Suprapubic skin (tissue), 4 donors: ENCODE measurements around the gene NARF.

Experiments used
- POLR2A ChIP-seq, 2 donors: fragments of 450-650 bp; IDR thresholded peaks; one replicate each; pipeline ENCODE4 v1.6.1; 2017; ENCODE audit warnings: antibody characterized with exemption in 2 of 2, mild to moderate bottlenecking in 2 of 2, moderate library complexity in 2 of 2
- POLR2AphosphoS5 ChIP-seq, 3 donors: sonication (generic); formaldehyde crosslinking; IDR thresholded peaks; one replicate each; pipeline ENCODE4 v1.6.1; 2017; ENCODE audit warnings: antibody characterized with exemption in 3 of 3
- TF ChIP-seq, protein P1 (sequence below), 2 donors: fragments of 200-600 bp in 1 of 2; fragments of 450-650 bp in 1 of 2; sonication (generic) in 1 of 2; IDR thresholded peaks; one replicate each; pipeline ENCODE4 v1.5.1; 2016 to 2019; ENCODE audit warnings: antibody characterized with exemption in 2 of 2, mild to moderate bottlenecking in 1 of 2, moderate library complexity in 1 of 2

DNA sequence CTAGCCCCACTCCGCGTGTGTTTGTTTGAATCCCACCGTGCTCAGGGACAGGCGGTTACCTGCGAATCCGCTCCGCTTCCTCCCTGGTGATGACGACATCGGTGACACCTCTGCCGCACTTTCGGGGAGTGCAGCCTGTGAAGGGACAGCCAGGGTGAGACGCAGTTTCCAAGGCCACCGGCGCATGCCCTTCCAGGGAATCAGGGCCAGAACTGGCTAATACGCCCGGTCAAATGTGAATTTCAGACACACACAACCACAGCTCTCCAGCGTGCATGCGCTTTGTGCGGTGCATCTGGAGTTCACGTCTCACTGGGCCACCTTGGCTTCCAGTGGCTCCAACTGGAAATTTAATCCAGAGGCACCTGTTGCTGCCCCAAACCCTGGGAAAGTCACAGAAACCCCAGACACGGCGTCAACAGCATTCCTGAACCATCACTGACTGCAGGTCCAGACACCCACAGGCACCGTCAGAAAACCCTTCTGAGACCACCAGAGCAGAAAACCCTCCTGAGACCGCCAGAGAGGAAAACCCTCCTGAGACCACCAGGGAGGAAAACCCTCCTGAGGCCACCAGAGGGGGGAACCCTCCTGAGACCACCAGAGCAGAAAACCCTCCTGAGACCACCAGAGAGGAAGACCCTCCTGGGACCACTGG is 47.0 kb upstream of the NARF start:
- TF ChIP-seq, protein P1, sequence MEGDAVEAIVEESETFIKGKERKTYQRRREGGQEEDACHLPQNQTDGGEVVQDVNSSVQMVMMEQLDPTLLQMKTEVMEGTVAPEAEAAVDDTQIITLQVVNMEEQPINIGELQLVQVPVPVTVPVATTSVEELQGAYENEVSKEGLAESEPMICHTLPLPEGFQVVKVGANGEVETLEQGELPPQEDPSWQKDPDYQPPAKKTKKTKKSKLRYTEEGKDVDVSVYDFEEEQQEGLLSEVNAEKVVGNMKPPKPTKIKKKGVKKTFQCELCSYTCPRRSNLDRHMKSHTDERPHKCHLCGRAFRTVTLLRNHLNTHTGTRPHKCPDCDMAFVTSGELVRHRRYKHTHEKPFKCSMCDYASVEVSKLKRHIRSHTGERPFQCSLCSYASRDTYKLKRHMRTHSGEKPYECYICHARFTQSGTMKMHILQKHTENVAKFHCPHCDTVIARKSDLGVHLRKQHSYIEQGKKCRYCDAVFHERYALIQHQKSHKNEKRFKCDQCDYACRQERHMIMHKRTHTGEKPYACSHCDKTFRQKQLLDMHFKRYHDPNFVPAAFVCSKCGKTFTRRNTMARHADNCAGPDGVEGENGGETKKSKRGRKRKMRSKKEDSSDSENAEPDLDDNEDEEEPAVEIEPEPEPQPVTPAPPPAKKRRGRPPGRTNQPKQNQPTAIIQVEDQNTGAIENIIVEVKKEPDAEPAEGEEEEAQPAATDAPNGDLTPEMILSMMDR (IDR thresholded peaks at IDR 0.05) = no peak
- TF ChIP-seq POLR2AphosphoS5 (IDR thresholded peaks at IDR 0.05) = no peak
- no peak for TF ChIP-seq POLR2A (IDR thresholded peaks at IDR 0.05)
